Gastrocnemius medialis (tissue), 4 donors: ENCODE measurements around the gene PHB1. TPM values are rescaled to one million over a fixed set of nuclear protein-coding genes. Genes with fewer than 3 reads are reported as not detected.

ENCODE experiments used
- ATAC-seq, 2 donors: fragments of 150-250 bp; one replicate each; pipeline ENCODE4 v1.9.1; 2016
- DNase-seq, 2 donors: peaks; one replicate each; pipeline ENCODE4 v3.0.0-alpha.2; 2019
- H3K27ac ChIP-seq, 4 donors: fragments of 200-600 bp; sonication (generic); 1 replicate in 1 of 4; 2 replicates in 3 of 4; pipeline ENCODE4 v1.5.1; 2016 to 2018; ENCODE audit warnings: mild to moderate bottlenecking in 2 of 4, moderate library complexity in 1 of 4
- H3K27me3 ChIP-seq, 3 donors: fragments of 200-600 bp; sonication (generic) in 2 of 3; 1 replicate in 1 of 3; 2 replicates in 2 of 3; pipeline versions ENCODE4 v1.5.1 to v1.6.0; 2016 to 2019; ENCODE audit warnings: mild to moderate bottlenecking in 1 of 3, moderate library complexity in 1 of 3
- H3K36me3 ChIP-seq, 2 donors: fragments of 200-600 bp; sonication (generic) in 1 of 2; one replicate each; pipeline ENCODE4 v1.5.1; 2017 to 2018
- H3K4me1 ChIP-seq, 2 donors: fragments of 200-600 bp; sonication (generic) in 1 of 2; one replicate each; pipeline ENCODE4 v1.5.1; 2016 to 2017; ENCODE audit warnings: mild to moderate bottlenecking in 2 of 2
- H3K4me3 ChIP-seq, 4 donors: fragments of 200-600 bp; sonication (generic) in 3 of 4; 1 replicate in 1 of 4; 2 replicates in 3 of 4; pipeline ENCODE4 v1.5.1; 2016 to 2019; ENCODE audit warnings: mild to moderate bottlenecking in 2 of 4
- H3K9me3 ChIP-seq, 3 donors: fragments of 200-600 bp; sonication (generic) in 2 of 3; 1 replicate in 1 of 3; 2 replicates in 2 of 3; pipeline ENCODE4 v1.5.1; 2016 to 2019
- CTCF ChIP-seq, 5 experiments: fragments of 450-650 bp in 3 of 5; fragments of 200-600 bp in 2 of 5; sonication (generic) in 2 of 5; IDR thresholded peaks in 4 of 5; conservative IDR thresholded peaks in 1 of 5; 1 replicate in 4 of 5; 2 replicates in 1 of 5; pipeline ENCODE4 v1.5.1; 2016 to 2019; ENCODE audit warnings: antibody characterized with exemption in 5 of 5, mild to moderate bottlenecking in 3 of 5, moderate library complexity in 3 of 5
- POLR2A ChIP-seq, 2 donors: fragments of 450-650 bp; IDR thresholded peaks; one replicate each; pipeline ENCODE4 v1.6.1; 2017; ENCODE audit warnings: antibody characterized with exemption in 2 of 2, mild to moderate bottlenecking in 2 of 2, moderate library complexity in 2 of 2
- in situ Hi-C, 4 donors: fragments of 200-750 bp; cut with MboI; loops; one replicate each; pipeline versions ENCODE4 v1.15.0 to v1.8.0; 2017; ENCODE audit warnings: low sequenced_read_pairs in 4 of 4
- intact Hi-C: fragments of 100-400 bp; cut with DNase I; formaldehyde crosslinking; loops from one replicate; pipeline ENCODE4 v1.15.1; 2023; ENCODE audit warnings: low total_unique reads
- total RNA-seq, 4 donors: library from RNA; depleted of rRNA; stranded (reverse); fragments of >200 nt; gene quantifications; one replicate each; pipeline versions ENCODE4 v1.1.0 to v1.2.3, GENCODE V29; 2016

The PHB1 gene
- total RNA-seq, 4 donors from 2014 or later, result 102 to 137 (median 116) TPM

- intact Hi-C loops, result no loop called here
- Histone ChIP-seq H3K4me1 (no peaks in the 10 kb centered on the region), H3K36me3 (no peaks in the 10 kb centered on the region), H3K27ac (no peak overlapping the region), H3K4me3 (no peak overlapping the region), H3K27me3 (peaks cover 10 to 18% (median 16%) of the 10 kb centered on the region in 3 donors), H3K9me3 (no peaks in the 10 kb centered on the region)
- DNase-seq, result no peak
- ATAC-seq, result no peak
- TF ChIP-seq CTCF (IDR thresholded peaks at IDR 0.05 in 4 of 5, conservative IDR thresholded peaks at IDR 0.05 in 1 of 5), result no peak
- no peak for TF ChIP-seq POLR2A (IDR thresholded peaks at IDR 0.05)
- in situ Hi-C loops, result no loop called here
These were observed 27.4 kb upstream of the PHB1 start for GRCh38 chr17:49442041-49442440.

- Histone ChIP-seq H3K27me3 (peaks cover 10 to 18% (median 16%) of the 10 kb centered on the region in 3 donors), H3K27ac (no peak overlapping the region), H3K4me1 (no peaks in the 10 kb centered on the region), H3K36me3 (no peaks in the 10 kb centered on the region), H3K4me3 (no peak overlapping the region), H3K9me3 (no peaks in the 10 kb centered on the region)
- intact Hi-C loops, result no loop called here
- in situ Hi-C loops, result no loop called here
- TF ChIP-seq POLR2A (IDR thresholded peaks at IDR 0.05) (no peak), CTCF (IDR thresholded peaks at IDR 0.05 in 4 of 5, conservative IDR thresholded peaks at IDR 0.05 in 1 of 5) (no peak)
- no peak for ATAC-seq
- no peak for DNase-seq
These were observed 26.9 kb upstream of the PHB1 start for GRCh38 chr17:49441578-49441977.

- in situ Hi-C loops (no loop called here), intact Hi-C loops (no loop called here)
- no peaks in the 10 kb centered on the region for H3K4me1 ChIP-seq
- H3K27ac ChIP-seq, result no peak overlapping the region
- ATAC-seq (no peak), DNase-seq (no peak)
- no peaks in the 10 kb centered on the region for H3K9me3 ChIP-seq
- H3K27me3 ChIP-seq, result peaks cover 10 to 18% (median 16%) of the 10 kb centered on the region in 3 donors
- no peak overlapping the region for H3K4me3 ChIP-seq
- no peaks in the 10 kb centered on the region for H3K36me3 ChIP-seq
- TF ChIP-seq CTCF (IDR thresholded peaks at IDR 0.05 in 4 of 5, conservative IDR thresholded peaks at IDR 0.05 in 1 of 5) (no peak), POLR2A (IDR thresholded peaks at IDR 0.05) (no peak)
These were observed 25.9 kb upstream of the PHB1 start for GRCh38 chr17:49440581-49440980.

GRCh38 chr17:49439673-49440571, 25.2 kb upstream of the PHB1 start:
- no peak for DNase-seq

More at GRCh38 chr17:49439673-49440571, 25.2 kb upstream of the PHB1 start:
- Histone ChIP-seq H3K36me3 (no peaks in the 10 kb centered on the region), H3K4me3 (no peak overlapping the region), H3K9me3 (no peaks in the 10 kb centered on the region), H3K27me3 (peaks cover 10 to 18% (median 16%) of the 10 kb centered on the region in 3 donors), H3K27ac (no peak overlapping the region), H3K4me1 (no peaks in the 10 kb centered on the region)
- no peak for ATAC-seq
- in situ Hi-C loops, result loop anchor here (10.0 kb wide), 3 partner anchors 105 to 125 kb away; no protein-coding TSS in a partner anchor
- no peak for TF ChIP-seq CTCF (IDR thresholded peaks at IDR 0.05 in 4 of 5, conservative IDR thresholded peaks at IDR 0.05 in 1 of 5)
- TF ChIP-seq POLR2A (IDR thresholded peaks at IDR 0.05), result no peak
- intact Hi-C loops, result loop anchor here (5.0 kb wide), 1 partner anchor 57 kb away; the partner anchor contains the start of gene NGFR
